ENCODE data around the gene CANT1. TPM values are rescaled to one million over a fixed set of nuclear protein-coding genes. Genes with fewer than 3 reads are reported as not detected.

Gene CANT1
- total RNA-seq, 1 experiment from 2014 or later, result 116 TPM

DNA sequence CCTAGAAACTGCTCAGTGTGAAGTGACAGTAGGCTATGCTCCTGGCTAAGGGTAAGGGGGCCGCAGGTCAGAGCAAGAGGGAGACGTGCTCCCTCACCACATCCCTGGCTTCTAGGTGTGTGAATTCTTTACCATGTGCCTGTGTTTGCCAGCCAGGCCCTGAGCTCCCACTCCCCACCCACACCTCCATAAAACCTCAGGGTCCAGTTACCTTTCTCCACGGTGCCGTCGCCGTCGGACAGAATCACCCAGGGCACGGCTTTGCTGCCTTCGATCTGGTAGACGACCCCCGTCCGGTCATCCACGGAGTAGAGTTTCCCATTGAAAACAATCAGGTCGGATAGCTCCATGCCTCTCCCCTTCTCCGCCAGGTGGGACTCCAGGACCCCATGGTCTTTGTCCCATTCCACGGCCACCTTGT lies 12.8 kb downstream of the CANT1 start:
- Histone ChIP-seq H3K27me3 (ENCODE audit: insufficient read depth, low read depth) (no peaks in the 10 kb centered on the region), H3F3A (ENCODE audit: insufficient read depth, low read depth) (peaks cover 26% of the 10 kb centered on the region), H3K9me3 (ENCODE audit: insufficient read depth, low read depth) (no peaks in the 10 kb centered on the region), H3K27ac (peak overlapping the region; percentile 62), H4K20me1 (ENCODE audit: insufficient read depth) (peaks cover 4% of the 10 kb centered on the region), H3K4me1 (replicated peaks; ENCODE audit: insufficient read depth) (peaks cover 34% of the 10 kb centered on the region), H3K79me2 (ENCODE audit: low read depth) (peaks cover 76% of the 10 kb centered on the region), H3K36me3 (ENCODE audit: low read depth) (peaks cover 22% of the 10 kb centered on the region), H2AFZ (no peak overlapping the region), H3K4me2 (peak overlapping the region; percentile 50), H3K9me2 (ENCODE audit: insufficient read depth) (no peaks in the 10 kb centered on the region), H3K4me3 (no peak overlapping the region)
- TF ChIP-seq EZH2 (IDR thresholded peaks at IDR 0.05; ENCODE audit: low read depth) (no peak), CTCF (conservative IDR thresholded peaks at IDR 0.05) (no peak)
- intact Hi-C loops (cut with micrococcal nuclease; ENCODE audit: unreplicated experiment), result loop anchor here (2.0 kb wide), 1 partner anchor 20 kb away; no protein-coding TSS in a partner anchor
- ChIA-PET POLR2A (ENCODE audit: unreplicated experiment) (interaction anchor here (0.6 to 1.4 kb wide), 3 partner anchors 10 to 720 kb away, joined by 3 to 9 read pairs (median 6); partner anchors contain the start of gene ENGASE), CTCF (interaction anchor here (1.4 kb wide), 1 partner anchor 30 kb away, joined by 10 read pairs; no protein-coding TSS in a partner anchor)
- DNase-seq, result no peak
- BruUV-seq (replicated peaks), result no TSS peak

DNA sequence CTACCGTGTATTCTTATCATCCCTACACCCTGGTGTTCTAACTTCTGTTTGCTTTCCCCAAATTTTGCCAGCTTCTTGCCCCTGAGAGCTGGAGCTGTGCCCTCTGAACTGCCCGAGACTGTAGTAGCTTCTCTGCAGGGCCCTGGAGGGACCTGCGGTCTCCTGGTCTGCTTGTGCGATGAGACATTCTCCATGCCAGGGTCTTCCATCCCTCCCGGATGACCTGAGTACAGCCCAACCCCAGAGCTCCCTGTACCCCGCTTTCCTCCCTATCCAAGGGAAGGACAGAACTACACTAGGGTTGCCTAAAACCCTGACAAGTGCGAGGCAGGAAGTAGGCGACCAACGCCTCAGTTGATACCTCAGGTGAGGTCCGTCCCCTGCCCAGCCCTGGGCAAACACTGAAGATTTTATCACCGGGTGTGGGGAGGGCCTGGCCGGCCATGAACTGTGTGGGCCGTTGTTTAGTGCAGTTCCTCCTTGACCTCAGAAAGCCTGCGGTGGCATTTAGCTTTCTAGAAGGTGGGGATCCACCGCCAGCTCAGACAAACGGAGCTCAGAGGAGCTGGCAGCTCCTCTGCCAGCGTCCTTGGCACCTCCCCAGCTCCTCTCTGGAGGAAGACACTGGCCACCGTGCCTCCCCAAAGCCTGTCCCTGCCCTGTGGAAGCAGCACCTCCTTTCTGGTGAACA lies 13.7 kb downstream of the CANT1 start:
- Histone ChIP-seq H3K36me3 (ENCODE audit: low read depth) (peaks cover 22% of the 10 kb centered on the region), H3K27me3 (ENCODE audit: insufficient read depth, low read depth) (no peaks in the 10 kb centered on the region), H3K4me2 (peak overlapping the region; percentile 50), H3K9me2 (ENCODE audit: insufficient read depth) (no peaks in the 10 kb centered on the region), H2AFZ (no peak overlapping the region), H3K27ac (peak overlapping the region; percentile 62), H3K79me2 (ENCODE audit: low read depth) (peaks cover 67% of the 10 kb centered on the region), H3K9me3 (ENCODE audit: insufficient read depth, low read depth) (no peaks in the 10 kb centered on the region), H4K20me1 (ENCODE audit: insufficient read depth) (peaks cover under 1% of the 10 kb centered on the region), H3F3A (ENCODE audit: insufficient read depth, low read depth) (peaks cover 26% of the 10 kb centered on the region), H3K4me1 (replicated peaks; ENCODE audit: insufficient read depth) (peaks cover 34% of the 10 kb centered on the region), H3K4me3 (no peak overlapping the region; the same call in 1 of the 2 replicates)
- ChIA-PET POLR2A (ENCODE audit: unreplicated experiment) (interaction anchor here (0.5 to 1.4 kb wide), 10 partner anchors 9 to 923 kb away, joined by 3 to 20 read pairs (median 6); no protein-coding TSS in a partner anchor), CTCF (interaction anchor here (0.6 to 1.4 kb wide), 9 partner anchors 9 to 856 kb away, joined by 3 to 10 read pairs (median 4); no protein-coding TSS in a partner anchor)
- BruUV-seq (replicated peaks), result no TSS peak
- TF ChIP-seq EZH2 (IDR thresholded peaks at IDR 0.05; ENCODE audit: low read depth) (no peak), CTCF (conservative IDR thresholded peaks at IDR 0.05) (no peak)
- DNase-seq, result peak; percentile 89 to 93
- intact Hi-C loops (cut with micrococcal nuclease; ENCODE audit: unreplicated experiment), result loop anchor here (2.0 kb wide), 1 partner anchor 21 kb away; no protein-coding TSS in a partner anchor

DNA sequence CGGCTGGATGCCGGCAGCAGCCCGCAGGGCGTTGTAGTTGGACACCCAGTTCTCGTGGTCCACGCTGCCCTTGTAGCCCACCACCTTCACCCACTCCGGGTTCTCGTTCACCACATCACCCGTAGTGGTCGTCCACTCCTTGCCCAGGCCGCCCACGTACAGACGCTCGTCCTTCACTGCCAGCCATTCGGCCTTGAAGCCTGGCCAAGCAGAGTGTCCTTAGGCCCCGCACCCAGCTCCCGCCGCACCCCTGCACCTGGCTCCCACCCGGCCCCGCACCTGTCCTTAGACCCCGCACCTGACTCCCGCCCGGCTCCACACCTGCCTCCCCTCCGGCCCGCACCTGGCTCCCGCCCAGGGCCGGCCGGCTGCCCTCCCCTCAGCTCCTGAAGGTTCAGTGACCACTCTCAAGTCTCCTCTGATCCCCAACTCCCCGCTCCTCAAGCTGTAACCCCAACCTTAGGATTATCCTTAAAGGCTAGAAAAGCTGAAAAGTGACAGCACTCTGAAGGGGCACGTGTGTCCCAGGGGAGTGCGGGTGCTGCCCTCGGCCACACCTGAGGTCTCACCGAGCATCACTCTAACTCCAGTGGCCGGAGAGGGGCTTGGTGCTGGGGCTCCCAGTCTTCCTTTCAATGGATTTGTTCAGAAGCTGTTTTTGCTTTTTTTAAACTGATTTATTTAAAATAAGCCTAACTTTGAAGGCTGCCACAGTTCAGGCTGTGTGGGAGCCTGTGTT lies 14.4 kb downstream of the CANT1 start:
- Histone ChIP-seq H4K20me1 (ENCODE audit: insufficient read depth) (no peaks in the 10 kb centered on the region; the same call in 1 of the 2 replicates), H3K27ac (peak overlapping the region; percentile 62), H3K79me2 (ENCODE audit: low read depth) (peaks cover 60% of the 10 kb centered on the region), H3K9me3 (ENCODE audit: insufficient read depth, low read depth) (no peaks in the 10 kb centered on the region), H2AFZ (no peak overlapping the region), H3K27me3 (ENCODE audit: insufficient read depth, low read depth) (no peaks in the 10 kb centered on the region), H3K4me1 (replicated peaks; ENCODE audit: insufficient read depth) (peaks cover 34% of the 10 kb centered on the region), H3K4me2 (peak overlapping the region; percentile 50), H3K4me3 (no peak overlapping the region; the same call in 1 of the 2 replicates), H3K9me2 (ENCODE audit: insufficient read depth) (no peaks in the 10 kb centered on the region), H3K36me3 (ENCODE audit: low read depth) (peaks cover 22% of the 10 kb centered on the region), H3F3A (ENCODE audit: insufficient read depth, low read depth) (peaks cover 31% of the 10 kb centered on the region)
- intact Hi-C loops (cut with micrococcal nuclease; ENCODE audit: unreplicated experiment), result no loop called here
- CTCF ChIA-PET, result interaction anchor here (0.6 to 1.4 kb wide), 4 partner anchors 32 to 457 kb away, joined by 3 to 10 read pairs (median 5); no protein-coding TSS in a partner anchor
- no peak for TF ChIP-seq CTCF (conservative IDR thresholded peaks at IDR 0.05)
- TF ChIP-seq EZH2 (IDR thresholded peaks at IDR 0.05; ENCODE audit: low read depth), result no peak
- POLR2A ChIA-PET (ENCODE audit: unreplicated experiment), result no interaction called here
- no peak for DNase-seq
- BruUV-seq (replicated peaks), result no TSS peak

Measured in PC-9 (cell line).